HuH-7 (cell line): Measurements from ENCODE around the gene SLC22A23.

ENCODE experiments used
- DNase-seq: peaks from one replicate; pipeline ENCODE4 v3.0.0; 2011; ENCODE audit warnings: low spot score

Gene SLC22A23

GRCh38 chr6:3331971-3332370 lies 124.9 kb downstream of the SLC22A23 start:
- no peak for DNase-seq

GRCh38 chr6:3331494-3331893 lies 125.4 kb downstream of the SLC22A23 start:
- no peak for DNase-seq

GRCh38 chr6:3330199-3330598 lies 126.7 kb downstream of the SLC22A23 start:
- DNase-seq: no peak

GRCh38 chr6:3329393-3330051 lies 127.3 kb downstream of the SLC22A23 start:
- DNase-seq: no peak

- DNase-seq: no peak
Measured at GRCh38 chr6:3328796-3329195, 128.1 kb downstream of the SLC22A23 start.

GRCh38 chr6:3328145-3328544 lies 128.7 kb downstream of the SLC22A23 start:
- DNase-seq: no peak

GRCh38 chr6:3327403-3327802 lies 129.4 kb downstream of the SLC22A23 start:
- DNase-seq: no peak

GRCh38 chr6:3326981-3327380 lies 129.9 kb downstream of the SLC22A23 start:
- no peak for DNase-seq

GRCh38 chr6:3326184-3326971 lies 130.5 kb downstream of the SLC22A23 start:
- DNase-seq: no peak

- no peak for DNase-seq
Measured at GRCh38 chr6:3325210-3325609, 131.6 kb downstream of the SLC22A23 start.

- DNase-seq: no peak
Measured at GRCh38 chr6:3324262-3324942, 132.4 kb downstream of the SLC22A23 start.

GRCh38 chr6:3323696-3324261 lies 133.1 kb downstream of the SLC22A23 start:
- no peak for DNase-seq

- no peak for DNase-seq
Measured at GRCh38 chr6:3323148-3323547, 133.7 kb downstream of the SLC22A23 start.

- no peak for DNase-seq
Measured at GRCh38 chr6:3322366-3322890, 134.4 kb downstream of the SLC22A23 start.

- DNase-seq: no peak
Measured at GRCh38 chr6:3321875-3322274, 135.0 kb downstream of the SLC22A23 start.

- DNase-seq: no peak
Measured at GRCh38 chr6:3321042-3321441, 135.8 kb downstream of the SLC22A23 start.

GRCh38 chr6:3320238-3320811 lies 136.5 kb downstream of the SLC22A23 start:
- DNase-seq: no peak

- no peak for DNase-seq
Measured at GRCh38 chr6:3319610-3320200, 137.1 kb downstream of the SLC22A23 start.

- DNase-seq: no peak
Measured at GRCh38 chr6:3318821-3319540, 137.9 kb downstream of the SLC22A23 start.

GRCh38 chr6:3318226-3318625 lies 138.6 kb downstream of the SLC22A23 start:
- DNase-seq: no peak

- DNase-seq: no peak
Measured at GRCh38 chr6:3317741-3318211, 139.1 kb downstream of the SLC22A23 start.
